Activated T-cell treated with anti-CD3 and anti-CD28 coated beads for 48 hours (primary cell): ENCODE data around the gene KMT5C.

ENCODE experiments used
- DNase-seq: peaks from one replicate; pipeline ENCODE4 v3.0.0-alpha.2; 2020; ENCODE audit warnings: low read depth

Gene KMT5C

DNA sequence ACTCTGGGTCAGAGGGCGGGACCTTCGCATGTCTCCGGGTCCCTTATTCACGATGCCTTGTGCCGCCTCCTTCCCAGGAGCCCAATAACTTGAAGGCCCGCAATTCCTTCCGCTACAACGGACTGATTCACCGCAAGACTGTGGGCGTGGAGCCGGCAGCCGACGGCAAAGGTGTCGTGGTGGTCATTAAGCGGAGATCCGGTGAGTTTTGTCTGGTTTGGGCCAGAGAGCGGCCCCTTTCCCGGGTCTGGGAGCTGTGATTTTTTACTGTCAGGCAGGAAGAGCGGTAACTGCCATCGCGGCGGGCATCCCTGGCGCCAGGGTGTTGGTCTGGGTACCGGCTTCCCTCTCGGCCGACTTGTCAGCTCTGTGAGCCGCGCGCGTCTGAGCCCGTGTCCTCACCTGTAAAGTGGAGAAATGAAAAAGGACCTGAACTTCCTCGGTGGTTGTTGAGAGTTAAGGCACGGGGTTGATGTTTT, 46.9 kb downstream of the KMT5C start:
- no peak for DNase-seq

DNA sequence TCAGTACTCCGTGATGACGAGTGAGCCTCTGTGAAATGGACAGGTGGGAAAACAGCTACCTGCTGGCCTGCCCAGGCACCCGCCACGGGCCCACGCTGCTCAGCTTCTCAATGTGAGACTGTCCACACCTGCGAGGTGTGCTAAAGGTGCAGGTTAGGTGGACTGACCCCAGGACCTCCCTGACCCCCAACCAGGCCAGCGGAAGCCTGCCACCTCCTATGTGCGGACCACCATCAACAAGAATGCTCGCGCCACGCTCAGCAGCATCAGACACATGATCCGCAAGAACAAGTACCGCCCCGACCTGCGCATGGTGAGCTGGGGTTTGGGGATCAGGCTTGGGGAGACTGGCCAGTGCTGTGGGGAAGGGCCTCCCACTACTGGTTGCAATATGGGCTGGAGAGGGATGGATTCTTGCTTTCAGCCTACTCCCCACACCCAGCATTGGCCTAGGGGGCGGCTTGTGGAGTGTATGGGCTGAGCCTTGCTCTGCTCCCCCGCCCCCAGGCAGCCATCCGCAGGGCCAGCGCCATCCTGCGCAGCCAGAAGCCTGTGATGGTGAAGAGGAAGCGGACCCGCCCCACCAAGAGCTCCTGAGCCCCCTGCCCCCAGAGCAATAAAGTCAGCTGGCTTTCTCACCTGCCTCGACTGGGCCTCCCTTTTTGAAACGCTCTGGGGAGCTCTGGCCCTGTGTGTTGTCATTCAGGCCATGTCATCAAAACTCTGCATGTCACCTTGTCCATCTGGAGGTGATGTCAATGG, 48.2 kb downstream of the KMT5C start:
- no peak for DNase-seq

DNA sequence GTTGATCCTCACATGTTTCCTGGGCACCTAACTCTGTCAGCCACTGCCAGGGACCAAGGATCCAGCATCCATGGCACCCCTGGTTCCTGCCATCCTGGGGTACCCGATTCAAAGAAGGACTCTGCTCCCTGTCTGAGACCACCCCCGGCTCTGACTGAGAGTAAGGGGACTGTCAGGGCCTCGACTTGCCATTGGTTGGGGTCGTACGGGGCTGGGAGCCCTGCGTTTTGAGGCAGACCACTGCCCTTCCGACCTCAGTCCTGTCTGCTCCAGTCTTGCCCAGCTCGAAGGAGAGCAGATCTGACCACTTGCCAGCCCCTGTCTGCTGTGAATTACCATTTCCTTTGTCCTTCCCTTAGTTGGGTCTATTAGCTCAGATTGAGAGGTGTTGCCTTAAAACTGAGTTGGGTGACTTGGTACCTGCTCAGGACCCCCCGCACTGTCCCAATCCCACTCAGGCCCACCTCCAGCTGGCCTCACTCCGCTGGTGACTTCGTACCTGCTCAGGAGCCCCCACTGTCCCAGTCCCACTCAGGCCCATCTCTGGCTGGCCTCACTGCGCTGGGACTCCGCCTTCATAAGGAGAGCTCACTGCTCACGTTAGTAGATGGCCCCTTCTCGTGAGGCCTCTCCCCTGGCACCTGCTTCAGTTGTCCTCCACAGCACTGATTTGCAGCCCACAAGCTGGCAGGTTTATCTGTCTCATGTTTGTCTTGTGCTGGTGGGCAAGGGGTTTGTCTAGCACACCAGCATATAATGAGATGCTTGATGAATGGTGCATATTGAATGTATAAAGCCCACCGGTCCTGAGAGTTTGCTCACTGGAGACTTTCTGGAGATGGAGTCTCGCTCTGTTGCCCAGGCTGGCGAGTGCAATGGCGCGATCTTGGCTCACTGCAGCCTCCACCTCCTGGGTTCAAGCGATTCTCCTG, 50.0 kb downstream of the KMT5C start:
- no peak for DNase-seq

GRCh38 chr19:55390461-55390880, 50.8 kb downstream of the KMT5C start:
- DNase-seq, result no peak

- DNase-seq, result no peak
Measured at GRCh38 chr19:55391191-55391670, 51.6 kb downstream of the KMT5C start.

GRCh38 chr19:55391702-55392615, 52.3 kb downstream of the KMT5C start:
- DNase-seq, result no peak

- DNase-seq, result no peak
Measured at GRCh38 chr19:55392820-55393761, 53.4 kb downstream of the KMT5C start.
